Lower lobe of right lung (tissue), 2 donors: Measurements from ENCODE around the gene TERT. TPM values are rescaled to one million over a fixed set of nuclear protein-coding genes. Genes with fewer than 3 reads are reported as not detected.
"Not testable (repeated sequence)": the region's sequence is repeated elsewhere in the genome, so short reads cannot be mapped to it uniquely, and the experiment has no call there.

Experiments
- ATAC-seq, 2 donors: fragments of 200-7000 bp; cut with Tn5 transposase; one replicate each; pipeline ENCODE4 v1.9.1; 2020 to 2022; ENCODE audit warnings: mild to moderate bottlenecking in 2 of 2, moderate library complexity in 2 of 2
- DNase-seq: peaks from one replicate; pipeline ENCODE4 v3.0.0-alpha.2; 2020
- H3K27ac ChIP-seq: fragments of 200-600 bp; one replicate; pipeline ENCODE4 v1.8.0; 2022
- H3K27me3 ChIP-seq: fragments of 200-600 bp; one replicate; pipeline ENCODE4 v1.8.0; 2022; ENCODE audit warnings: low read depth
- H3K36me3 ChIP-seq: fragments of 200-600 bp; one replicate; pipeline ENCODE4 v1.8.0; 2022; ENCODE audit warnings: mild to moderate bottlenecking
- H3K4me1 ChIP-seq: fragments of 200-600 bp; one replicate; pipeline ENCODE4 v1.8.0; 2022
- H3K4me3 ChIP-seq: fragments of 200-600 bp; one replicate; pipeline ENCODE4 v1.8.0; 2022; ENCODE audit warnings: mild to moderate bottlenecking
- H3K9me3 ChIP-seq: fragments of 200-600 bp; one replicate; pipeline ENCODE4 v1.8.0; 2022
- CTCF ChIP-seq: fragments of 200-600 bp; IDR thresholded peaks from one replicate; pipeline ENCODE4 v1.8.0; 2022; ENCODE audit warnings: antibody characterized with exemption, mild to moderate bottlenecking
- intact Hi-C: fragments of 100-400 bp; cut with DNase I; formaldehyde crosslinking; loops from one replicate; pipeline ENCODE4 v1.11.0; 2022
- total RNA-seq: library from RNA; stranded (reverse); fragmentation: NEBNext Ultra II Directional; extraction: Animal tissue kit (Norgen Biotek cat#: 25700); gene quantifications from one replicate; pipeline ENCODE4 v1.2.1, GENCODE V29; 2021
- donor health status: DM: no; HTN: yes; CAD: no; lungs with severe emphysema.

Gene TERT
- total RNA-seq, 1 donor from 2014 or later = not detected

GRCh38 chr5:1268666-1269065, 26.2 kb downstream of the TERT start:
- Histone ChIP-seq H3K4me3 (no peak overlapping the region), H3K36me3 (no peaks in the 10 kb centered on the region), H3K27me3 (no peaks in the 10 kb centered on the region), H3K4me1 (no peaks in the 10 kb centered on the region), H3K9me3 (no peaks in the 10 kb centered on the region), H3K27ac (no peak overlapping the region)
- ATAC-seq = no peak
- DNase-seq = no peak
- TF ChIP-seq CTCF = no peak
- intact Hi-C loops = no loop called here

GRCh38 chr5:1268056-1268455, 26.8 kb downstream of the TERT start:
- DNase-seq = no peak
- Histone ChIP-seq H3K36me3 (no peaks in the 10 kb centered on the region), H3K27ac (no peak overlapping the region), H3K9me3 (no peaks in the 10 kb centered on the region), H3K27me3 (no peaks in the 10 kb centered on the region), H3K4me3 (no peak overlapping the region), H3K4me1 (no peaks in the 10 kb centered on the region)
- intact Hi-C loops = no loop called here
- TF ChIP-seq CTCF = no peak
- no peak for ATAC-seq

GRCh38 chr5:1267464-1267863, 27.4 kb downstream of the TERT start:
- DNase-seq, ATAC-seq: not testable (repeated sequence)

GRCh38 chr5:1266791-1267190, 28.1 kb downstream of the TERT start:
- TF ChIP-seq CTCF = no peak
- no peaks in the 10 kb centered on the region for H3K36me3 ChIP-seq
- no peaks in the 10 kb centered on the region for H3K27me3 ChIP-seq
- no peaks in the 10 kb centered on the region for H3K4me1 ChIP-seq
- no peaks in the 10 kb centered on the region for H3K9me3 ChIP-seq
- ATAC-seq = no peak
- H3K27ac ChIP-seq = no peak overlapping the region
- DNase-seq = no peak
- intact Hi-C loops = no loop called here
- no peak overlapping the region for H3K4me3 ChIP-seq

More at GRCh38 chr5:1267464-1267863, 27.4 kb downstream of the TERT start:
- H3K36me3 ChIP-seq, intact Hi-C loops, H3K27me3 ChIP-seq, H3K9me3 ChIP-seq, H3K27ac ChIP-seq, H3K4me3 ChIP-seq, H3K4me1 ChIP-seq: not testable (repeated sequence)

GRCh38 chr5:1265461-1266455, 29.1 kb downstream of the TERT start:
- intact Hi-C loops = no loop called here
- ATAC-seq (no peak), DNase-seq (no peak)
- no peaks in the 10 kb centered on the region for H3K36me3 ChIP-seq
- no peak for TF ChIP-seq CTCF
- H3K4me3 ChIP-seq = no peak overlapping the region
- H3K9me3 ChIP-seq = no peaks in the 10 kb centered on the region
- H3K27ac ChIP-seq = no peak overlapping the region
- H3K27me3 ChIP-seq = no peaks in the 10 kb centered on the region
- no peaks in the 10 kb centered on the region for H3K4me1 ChIP-seq

GRCh38 chr5:1265026-1265425, 29.8 kb downstream of the TERT start:
- Histone ChIP-seq H3K9me3 (no peaks in the 10 kb centered on the region), H3K4me3 (no peak overlapping the region), H3K27me3 (no peaks in the 10 kb centered on the region), H3K4me1 (no peaks in the 10 kb centered on the region), H3K36me3 (no peaks in the 10 kb centered on the region), H3K27ac (no peak overlapping the region)
- TF ChIP-seq CTCF = no peak
- intact Hi-C loops = no loop called here
- DNase-seq (no peak), ATAC-seq (no peak)
